Middle frontal gyrus (tissue), 1 donor: ENCODE results near the gene ABLIM1.

Source experiments
- DNase-seq: peaks from one replicate; pipeline ENCODE4 v3.0.0-alpha.2; 2015; ENCODE audit warnings: low spot score; ENCODE audit errors: extremely low spot score

Gene ABLIM1

DNA sequence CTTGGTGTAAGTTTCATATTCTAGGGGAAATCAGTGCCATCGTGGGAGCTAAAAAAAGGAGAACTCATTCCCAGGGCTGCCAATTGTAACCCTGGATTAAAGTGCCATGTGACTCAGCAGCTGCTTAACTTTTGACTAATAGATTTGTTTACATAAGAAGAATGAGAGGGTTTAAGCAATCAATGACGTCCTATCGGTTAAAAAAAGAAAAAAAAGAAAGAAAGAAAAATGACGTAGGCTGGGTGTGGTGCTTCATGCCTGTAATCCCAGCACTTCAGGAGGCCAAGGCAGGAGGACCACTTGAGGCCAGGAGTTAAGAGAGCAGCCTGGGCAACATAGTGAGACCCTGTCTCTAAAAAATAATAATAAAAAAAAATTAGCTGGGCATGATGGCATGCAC lies 137.6 kb downstream of the ABLIM1 start:
- DNase-seq: no peak

DNA sequence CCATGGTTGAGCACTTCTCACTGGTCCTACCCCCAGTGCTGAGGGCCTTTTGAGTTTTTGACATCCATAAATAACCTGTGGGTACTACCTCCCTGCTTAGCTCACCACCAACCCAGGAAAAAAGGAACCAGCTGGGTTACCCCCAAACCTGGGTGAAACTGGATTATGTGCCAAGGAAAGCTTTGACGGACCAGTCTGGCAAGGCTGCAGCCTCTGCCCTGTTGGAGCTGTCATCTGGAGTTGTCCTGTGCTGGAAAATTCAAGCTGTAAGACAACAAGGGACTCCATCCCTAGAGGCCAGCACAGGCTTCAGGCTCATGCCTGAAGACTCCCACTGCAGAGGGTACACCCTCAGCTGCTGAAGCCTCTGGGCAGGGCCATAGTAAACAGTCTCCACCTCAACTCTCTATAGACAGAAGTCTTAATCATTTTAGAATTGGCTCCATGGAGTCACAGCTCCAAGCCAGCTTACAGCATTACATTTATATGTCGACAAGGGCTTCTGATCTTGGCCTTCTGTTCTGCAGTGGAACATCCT lies 138.2 kb downstream of the ABLIM1 start:
- no peak for DNase-seq

DNA sequence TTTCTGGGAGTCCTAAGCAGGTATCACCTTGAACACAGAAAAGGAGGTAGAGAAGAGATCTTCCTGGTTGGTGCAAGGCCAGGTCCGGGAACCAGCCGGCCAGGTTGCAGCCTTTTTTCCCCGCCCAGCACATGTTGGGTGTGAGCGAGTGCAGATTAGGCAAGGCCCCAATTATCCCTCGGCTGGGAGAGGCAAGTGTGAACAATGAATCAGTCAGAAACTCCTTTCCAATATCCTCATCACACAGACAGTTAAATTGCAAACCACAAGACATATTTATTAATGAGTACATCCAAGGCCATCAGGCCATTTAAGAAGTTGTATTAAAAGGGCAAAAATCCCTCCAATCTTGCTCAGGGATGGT lies 138.8 kb downstream of the ABLIM1 start:
- DNase-seq: no peak

DNA sequence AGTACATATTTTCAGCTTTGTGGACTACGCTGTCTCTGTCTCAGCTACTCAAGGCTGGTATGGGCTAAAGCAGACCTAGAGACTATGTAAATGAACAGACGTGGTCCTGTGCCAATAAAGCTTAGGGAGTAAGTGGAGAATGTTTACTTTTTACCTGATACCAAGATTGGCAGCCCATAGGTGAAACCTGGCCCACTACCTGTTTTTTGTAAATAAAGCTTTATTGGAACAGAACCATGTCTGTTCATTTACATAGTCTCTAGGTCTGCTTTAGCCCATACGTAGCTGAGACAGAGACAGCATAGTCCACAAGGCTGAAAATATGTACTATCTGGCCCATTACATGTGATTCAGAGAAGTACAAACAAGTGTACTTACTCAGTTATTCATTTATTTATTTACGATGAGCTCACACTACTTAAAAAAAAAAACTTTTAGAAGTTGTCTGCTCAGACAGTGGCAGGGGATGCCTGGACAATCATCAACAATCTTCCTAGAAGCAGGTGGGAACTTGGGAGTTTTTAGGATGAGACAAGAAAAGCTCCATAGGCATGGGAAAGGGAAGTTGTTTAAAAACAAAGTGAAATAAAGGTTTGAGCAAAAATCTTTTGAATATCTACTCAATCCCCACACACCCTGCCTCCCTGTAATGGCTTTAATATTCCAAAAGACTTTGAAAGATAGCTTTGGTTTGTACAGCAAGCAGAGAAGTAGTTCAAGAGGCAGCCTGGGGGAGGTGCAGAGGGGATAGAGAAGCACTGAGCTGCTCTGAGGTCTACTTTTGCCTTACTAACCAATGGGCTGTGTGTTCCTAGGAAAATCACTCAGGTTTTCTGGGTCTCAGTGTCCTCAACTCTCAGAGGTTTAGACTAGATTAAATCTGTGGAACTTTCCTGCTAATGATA lies 139.4 kb downstream of the ABLIM1 start:
- no peak for DNase-seq

DNA sequence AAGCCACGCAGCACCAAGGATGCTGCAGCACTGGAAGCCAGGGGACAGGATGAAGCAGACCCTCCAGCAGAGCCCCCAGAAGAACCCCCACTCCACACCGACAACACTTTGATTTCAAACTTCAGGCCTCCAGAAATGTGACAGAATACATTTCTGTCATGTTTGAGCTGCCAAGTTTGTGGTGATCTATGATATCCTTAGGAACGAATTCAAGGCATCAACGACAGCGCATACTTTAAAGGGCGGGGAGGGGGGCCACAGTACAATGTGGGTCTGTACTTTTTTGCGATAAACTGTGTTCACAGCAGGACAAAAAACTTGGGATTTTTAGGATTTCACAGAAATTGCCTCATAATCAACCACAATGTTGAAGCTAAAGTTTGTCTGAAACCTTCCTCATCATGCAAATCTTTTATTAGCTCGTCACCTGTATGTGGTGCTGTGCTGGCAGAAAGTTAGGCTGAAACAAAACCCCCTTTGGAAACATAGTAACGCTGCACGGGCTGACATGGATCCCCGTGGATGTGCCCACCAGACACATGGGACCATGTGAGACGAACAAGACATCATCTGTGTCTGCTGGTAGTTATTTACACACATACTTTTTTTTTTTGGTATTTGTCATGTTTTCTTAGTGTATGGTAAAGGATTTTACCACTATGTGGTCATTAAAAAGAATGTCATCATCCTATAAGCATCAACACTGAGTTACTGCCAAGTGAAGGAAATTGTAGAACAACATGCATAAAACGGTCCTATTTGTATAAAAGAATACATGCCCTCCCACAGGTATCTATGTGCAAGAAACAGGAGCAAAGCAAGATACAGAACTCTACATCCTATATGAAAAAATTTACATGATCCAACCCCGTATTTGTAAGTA lies 140.5 kb downstream of the ABLIM1 start:
- DNase-seq: no peak

DNA sequence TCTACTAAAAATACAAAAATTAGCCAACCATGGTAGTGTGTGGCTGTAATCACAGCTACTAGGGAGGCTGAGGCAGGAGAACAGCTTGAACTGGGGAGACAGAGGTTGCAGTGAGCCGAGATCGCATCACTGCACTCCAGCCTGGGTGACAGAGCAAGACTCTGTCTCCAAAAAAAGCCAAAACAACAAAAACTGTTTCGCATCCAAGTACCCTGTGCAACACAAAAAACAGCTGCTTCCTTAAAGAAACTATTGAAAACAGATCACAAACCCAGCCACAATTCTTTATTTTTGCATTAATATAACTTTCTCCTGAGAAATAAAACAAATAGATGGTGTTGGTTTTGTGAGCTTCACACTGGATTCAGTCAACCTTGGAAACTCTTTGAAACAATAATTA lies 141.7 kb downstream of the ABLIM1 start:
- no peak for DNase-seq

DNA sequence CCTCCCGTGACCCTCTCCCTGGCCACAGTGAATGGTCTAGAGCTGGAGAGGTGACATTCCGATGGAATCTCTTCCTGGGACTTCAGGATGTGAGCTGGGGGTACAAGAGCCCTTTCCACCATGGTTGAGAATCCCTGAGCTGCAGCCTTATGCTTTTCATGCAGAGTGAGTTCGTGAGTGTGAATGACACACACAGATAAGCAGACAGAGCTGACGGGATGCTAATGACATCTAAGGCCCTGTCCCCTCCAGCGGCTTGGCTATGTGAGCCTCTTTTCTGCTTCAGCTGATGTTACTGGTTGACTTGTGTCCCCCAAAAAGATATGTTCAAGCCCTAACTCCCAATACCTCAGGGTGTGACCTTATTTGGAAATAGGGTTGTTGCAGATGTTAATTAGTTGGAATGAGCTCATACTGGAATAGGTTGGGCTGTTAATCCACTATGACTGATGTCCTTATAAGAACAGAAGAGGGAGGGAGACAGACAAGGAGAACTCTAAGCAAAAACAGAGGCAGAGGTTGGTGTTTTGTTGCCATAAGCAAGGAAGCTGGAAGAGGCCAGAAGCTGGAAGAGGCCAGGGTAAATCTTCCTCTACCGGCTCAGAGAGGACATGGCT lies 142.7 kb downstream of the ABLIM1 start:
- no peak for DNase-seq

DNA sequence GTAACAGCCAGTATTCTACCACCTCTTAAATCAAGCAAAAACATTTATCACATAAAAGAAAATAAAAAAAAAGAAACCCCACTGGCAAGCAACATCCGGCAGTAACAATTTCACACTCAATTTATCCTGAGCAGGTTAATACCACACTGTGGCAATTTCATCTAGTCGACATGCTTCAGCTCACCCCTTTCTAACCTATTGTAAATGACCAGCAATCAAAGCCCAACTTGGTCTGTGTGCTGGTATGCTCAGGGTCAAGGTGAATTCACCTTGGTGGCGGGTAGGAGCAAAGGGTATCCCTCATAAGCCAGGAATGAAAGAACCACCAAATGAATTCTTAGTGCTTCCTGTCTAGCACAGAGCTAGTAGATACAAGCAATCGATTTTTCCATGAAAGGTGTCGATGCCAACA lies 144.7 kb downstream of the ABLIM1 start:
- DNase-seq: no peak

DNA sequence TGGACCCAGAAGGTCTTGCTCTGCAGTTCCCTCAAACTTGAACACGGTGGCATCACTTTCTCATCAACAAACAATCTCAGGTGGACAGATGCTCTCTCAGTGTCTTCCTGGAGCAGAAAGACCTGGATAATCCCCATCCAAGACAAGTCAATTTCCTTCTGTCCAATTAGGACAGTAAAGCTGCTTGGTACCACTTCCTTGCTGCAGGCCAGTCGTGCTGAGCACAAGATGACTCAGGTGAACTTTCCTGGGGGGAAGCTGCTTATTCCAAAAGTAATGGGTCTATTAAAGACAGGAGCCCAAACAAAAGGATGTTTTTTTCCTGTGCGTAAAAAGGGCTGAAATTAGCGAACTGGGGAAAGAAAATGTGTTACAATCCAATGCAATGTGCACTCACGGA lies 146.2 kb downstream of the ABLIM1 start:
- no peak for DNase-seq

DNA sequence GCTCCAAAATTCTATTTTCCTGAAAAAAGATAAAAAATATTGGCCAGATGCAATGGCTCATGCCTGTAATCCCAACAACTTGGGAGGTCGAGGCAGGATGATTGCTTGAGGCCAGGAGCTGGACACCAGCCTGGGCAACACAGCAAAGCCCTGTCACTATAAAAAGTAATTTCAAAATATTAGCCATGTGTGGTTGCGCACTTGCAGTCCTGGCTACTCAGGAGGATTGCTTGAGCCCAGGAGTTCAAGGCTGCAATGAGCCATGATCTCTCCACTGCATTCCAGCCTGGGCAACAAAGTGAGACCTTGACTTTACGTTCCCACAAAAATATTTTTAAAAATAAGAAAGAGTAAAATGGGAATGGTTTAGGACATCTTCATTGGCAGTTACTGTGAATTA lies 149.7 kb downstream of the ABLIM1 start:
- DNase-seq: no peak

DNA sequence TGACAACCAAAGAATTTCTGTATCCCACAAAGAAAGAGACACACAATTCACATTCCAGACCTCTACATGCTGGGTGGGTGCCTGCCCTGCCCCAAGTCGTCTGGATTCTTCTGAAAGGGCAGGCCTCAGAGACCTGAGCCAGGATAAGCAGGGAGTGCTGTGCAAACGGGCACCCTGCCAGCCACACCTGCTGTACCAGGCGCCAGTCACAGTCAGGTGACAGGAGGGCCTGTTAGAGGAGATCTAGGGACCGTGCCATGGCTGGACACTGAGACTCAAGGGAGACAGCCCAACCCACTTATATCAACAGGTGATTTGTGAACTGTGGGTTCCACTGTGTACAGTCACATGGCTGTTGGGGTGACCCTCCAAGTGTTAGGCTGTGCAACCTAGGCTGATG lies 150.6 kb downstream of the ABLIM1 start:
- DNase-seq: no peak

DNA sequence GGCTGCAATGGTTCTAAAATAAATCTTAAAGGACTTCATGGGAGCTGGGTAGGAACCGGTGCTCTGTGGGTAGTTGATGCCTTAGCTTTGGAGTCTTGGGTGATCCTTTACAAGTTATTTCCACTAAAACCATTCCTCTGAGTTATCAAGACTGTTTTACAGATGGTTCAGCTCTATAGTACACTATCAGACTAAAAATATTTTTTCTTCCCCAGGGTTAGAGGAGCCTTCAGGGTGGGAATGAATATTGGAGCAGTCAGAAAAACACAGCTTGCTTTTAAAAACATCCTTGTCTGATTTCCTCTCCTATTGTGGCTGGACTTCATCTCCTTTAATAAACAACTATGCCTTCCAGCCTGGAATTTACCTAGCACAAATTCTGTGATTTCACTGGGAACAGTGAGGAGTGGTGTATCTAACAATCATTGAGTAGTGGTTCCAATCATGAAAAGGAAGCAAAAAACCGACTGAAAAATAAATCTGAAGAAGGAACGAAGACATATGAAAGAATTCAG lies 151.1 kb downstream of the ABLIM1 start:
- no peak for DNase-seq

DNA sequence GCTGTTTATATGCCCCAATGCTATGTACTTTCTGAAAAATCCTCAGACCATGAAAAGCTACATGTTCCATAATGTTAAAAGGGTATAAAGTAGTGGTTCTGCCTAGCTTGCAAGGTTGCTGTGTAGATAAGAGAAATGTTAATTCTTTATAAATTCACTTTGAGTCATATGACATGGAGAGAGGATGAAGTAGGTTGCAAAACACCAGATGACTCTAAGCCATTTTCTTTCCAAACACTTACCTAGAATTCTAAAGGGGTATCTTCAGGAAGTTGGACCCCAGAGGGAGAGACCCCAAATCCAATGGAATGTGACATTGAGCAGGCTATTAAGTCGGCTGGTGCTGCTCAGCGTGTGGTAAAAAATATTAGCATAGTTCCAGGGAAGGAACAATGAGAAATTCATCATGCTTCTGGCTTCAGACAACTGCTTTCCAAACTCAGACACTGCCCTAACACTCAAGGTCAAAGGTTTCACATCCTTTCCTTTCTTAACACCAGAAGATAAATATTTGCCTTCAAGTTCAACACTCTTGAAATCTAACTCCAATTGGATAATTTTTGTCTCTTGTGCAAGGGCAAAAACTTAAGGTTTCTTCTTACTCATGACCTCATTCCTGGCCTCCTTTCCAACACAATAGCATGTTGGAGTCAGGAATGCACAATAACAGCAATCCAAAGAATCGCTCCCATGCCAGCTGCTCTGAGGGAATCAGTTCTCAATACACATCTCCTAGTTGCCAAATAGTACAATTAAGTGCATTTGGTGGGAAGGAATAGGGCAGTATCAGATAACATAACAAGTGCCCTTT lies 153.1 kb downstream of the ABLIM1 start:
- no peak for DNase-seq

DNA sequence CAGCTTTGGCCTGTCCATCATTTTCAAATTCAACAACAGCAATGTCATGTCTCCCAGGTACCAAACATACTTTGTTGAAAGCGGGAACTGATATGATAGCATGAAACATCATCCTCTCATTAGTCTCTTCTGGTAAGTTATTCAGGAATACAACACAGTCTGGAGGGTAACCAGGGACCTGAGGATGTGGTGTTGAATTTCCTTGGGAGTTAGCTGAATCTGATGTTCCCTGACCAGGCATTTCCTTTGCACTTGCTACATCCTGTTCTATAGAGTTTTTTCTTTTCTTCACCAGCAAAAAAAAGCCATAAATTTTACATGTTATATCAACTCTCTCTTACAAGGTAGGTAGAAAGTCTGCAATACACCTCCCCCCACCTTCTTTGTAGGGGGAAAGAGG lies 156.0 kb downstream of the ABLIM1 start:
- DNase-seq: no peak

DNA sequence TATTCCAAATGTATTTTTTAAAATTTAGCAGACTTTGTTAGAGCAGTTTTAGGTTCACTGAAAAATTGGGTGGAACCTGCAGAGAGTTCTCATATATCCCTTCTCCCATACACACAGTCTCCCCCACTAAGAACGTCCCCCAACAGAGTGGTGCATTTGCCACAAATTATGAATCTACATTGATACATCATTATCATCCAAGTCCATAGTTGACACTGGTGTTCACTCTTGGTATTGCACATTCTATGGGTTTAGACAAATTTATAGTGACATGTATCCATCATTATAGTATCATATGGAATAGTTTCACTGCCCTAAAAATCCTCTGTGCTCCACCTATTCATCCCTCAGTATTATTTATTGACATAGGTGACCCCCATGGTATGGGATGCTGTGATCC lies 156.4 kb downstream of the ABLIM1 start:
- no peak for DNase-seq

DNA sequence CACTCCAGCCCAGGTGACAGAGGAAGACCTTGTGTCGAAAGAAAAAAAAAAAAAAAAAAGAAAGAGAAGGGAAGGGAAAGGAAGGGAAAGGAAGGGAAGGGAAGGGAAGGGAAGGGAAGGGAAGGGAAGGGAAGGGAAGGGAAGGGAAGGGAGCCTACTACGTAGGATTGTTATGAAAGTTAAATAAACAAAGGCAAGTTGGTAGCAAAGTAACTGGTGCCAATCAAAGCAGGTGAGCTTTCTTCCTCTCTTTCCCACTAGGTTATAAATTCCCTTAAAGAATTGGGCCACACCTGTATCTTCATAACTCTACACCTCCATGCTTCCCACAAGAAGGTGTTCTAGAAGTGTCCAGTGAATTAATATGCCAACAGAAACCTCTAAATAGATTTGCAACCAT lies 157.4 kb downstream of the ABLIM1 start:
- no peak for DNase-seq

DNA sequence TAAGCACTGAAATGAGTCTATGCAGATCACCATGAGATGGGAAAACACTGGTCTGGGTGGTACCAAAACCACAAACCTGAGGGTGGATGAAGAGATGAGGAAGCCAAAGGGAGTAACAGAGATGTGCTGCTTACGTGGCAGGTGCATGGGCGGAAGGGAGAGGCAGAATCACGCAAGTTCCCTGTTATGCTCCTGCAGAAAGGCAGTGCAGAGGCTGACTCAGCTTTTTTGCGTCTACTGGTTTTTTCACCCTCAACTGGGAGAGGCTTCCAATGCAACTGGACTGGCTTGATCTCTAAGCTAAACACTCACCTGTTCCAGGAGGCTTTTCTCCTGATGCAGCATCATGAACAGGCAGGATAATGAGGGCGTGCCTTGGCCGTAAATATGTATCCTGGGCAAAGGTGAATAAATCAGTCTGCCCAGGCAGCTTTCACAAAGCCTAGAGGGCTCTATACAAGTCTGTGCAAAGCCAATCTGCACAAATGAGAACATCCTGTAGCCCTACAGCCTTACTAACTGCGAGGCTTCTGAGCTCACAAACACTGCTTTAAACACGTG lies 158.4 kb downstream of the ABLIM1 start:
- DNase-seq: no peak

DNA sequence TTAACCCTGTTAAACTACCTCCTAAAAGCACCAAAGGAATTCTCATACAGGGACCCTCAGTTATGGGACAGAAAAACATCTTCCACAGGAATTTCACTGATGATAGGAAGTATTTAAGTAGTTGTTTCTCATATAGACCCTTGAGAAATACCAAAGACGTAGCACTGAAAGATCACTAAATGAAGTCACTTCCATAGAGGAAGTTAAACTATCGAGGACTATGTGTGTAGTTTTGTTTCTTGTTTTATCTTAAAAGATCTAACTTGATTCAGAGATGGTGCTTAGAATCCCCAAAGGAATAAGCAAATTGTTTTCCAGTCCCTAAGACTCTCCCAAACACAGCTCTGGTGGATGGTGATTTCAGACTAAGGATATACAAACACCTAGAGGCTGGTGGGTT lies 159.0 kb downstream of the ABLIM1 start:
- DNase-seq: no peak

DNA sequence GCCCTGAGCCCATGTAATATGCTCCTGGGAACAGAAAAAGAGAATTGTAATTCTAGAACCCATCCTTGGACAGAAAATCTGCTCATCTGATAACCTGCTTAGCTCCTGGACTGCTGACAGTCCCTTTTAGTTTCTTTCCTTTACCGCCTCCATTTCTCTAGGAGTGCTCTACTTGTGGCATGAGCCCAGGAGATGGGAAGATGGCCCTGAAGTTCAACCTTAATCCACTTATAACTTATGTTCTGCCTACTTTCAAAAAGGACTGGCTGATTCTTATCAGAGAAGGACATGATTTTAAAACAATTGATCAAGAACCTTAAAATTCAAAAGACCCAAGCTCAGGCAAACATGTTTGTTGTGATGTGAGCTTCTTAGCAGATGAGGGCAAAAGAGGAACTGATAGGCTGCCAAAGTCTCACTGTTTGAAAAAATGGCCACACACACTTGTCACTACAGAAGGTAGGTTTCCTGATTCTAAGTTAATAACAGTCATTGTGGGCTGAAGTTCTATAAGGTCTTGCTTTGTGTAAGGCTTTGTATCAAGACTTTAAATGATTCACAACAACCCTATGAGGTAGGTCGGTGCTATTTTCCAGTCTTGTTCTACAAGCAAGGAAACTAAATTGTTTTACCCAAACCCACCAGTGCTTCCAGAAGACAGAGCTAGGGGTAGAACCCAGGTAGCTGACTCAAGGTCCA lies 159.5 kb downstream of the ABLIM1 start:
- no peak for DNase-seq

DNA sequence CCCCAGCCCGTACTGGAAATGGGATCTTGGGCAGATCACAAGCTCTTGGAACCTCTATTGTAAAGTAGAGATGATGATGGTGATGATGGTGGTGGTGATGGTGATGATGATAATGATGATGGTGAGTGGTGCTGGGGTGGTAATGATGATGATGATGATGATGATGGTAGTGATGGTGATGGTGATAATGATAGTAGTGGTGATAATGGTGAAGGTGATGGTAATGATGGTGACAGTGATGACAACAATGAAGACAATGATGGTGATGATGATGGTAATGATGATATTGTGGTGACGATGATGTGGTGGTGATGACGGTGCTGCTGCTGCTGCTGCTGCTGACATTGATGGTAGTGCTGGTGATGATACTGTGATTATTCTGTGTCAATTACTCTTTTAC lies 162.8 kb downstream of the ABLIM1 start:
- no peak for DNase-seq
